Central memory CD8-positive, alpha-beta T cell (primary cell): ENCODE measurements around the gene ABCG1.
A peak's percentile ranks its signal among the peaks of the same experiment; 100 is the strongest.
"Not testable (repeated sequence)": the region's sequence is repeated elsewhere in the genome, so short reads cannot be mapped to it uniquely, and the experiment has no call there.

ENCODE experiments used
- ATAC-seq: fragments of 150-1000 bp; cut with Tn5 transposase; replicated peaks from 2 replicates; pipeline ENCODE4 v1.10.0; 2022; ENCODE audit warnings: mild to moderate bottlenecking, moderate FRiP score, moderate number of reproducible peaks; ENCODE audit not compliant: poor library complexity, severe bottlenecking; ENCODE audit errors: extremely low read depth
- DNase-seq, 2 donors: peaks; one replicate each; pipeline ENCODE4 v3.0.0; 2021; ENCODE audit warnings: low spot score in 2 of 2
- H3K27ac Mint-ChIP-seq: one replicate; pipeline ENCODE4 v1.8.0; 2022; ENCODE audit warnings: low read depth, mild to moderate bottlenecking, moderate library complexity, mixed read lengths
- H3K27me3 Mint-ChIP-seq: one replicate; pipeline ENCODE4 v1.8.0; 2022; ENCODE audit warnings: mixed read lengths
- H3K36me3 Mint-ChIP-seq: one replicate; pipeline ENCODE4 v1.8.0; 2022; ENCODE audit warnings: mild to moderate bottlenecking, moderate library complexity, mixed read lengths; ENCODE audit not compliant: insufficient read depth
- H3K4me1 Mint-ChIP-seq: one replicate; pipeline ENCODE4 v1.8.0; 2022; ENCODE audit warnings: mixed read lengths
- H3K4me3 Mint-ChIP-seq: one replicate; pipeline ENCODE4 v1.8.0; 2022; ENCODE audit warnings: mild to moderate bottlenecking, moderate library complexity, mixed read lengths
- H3K9me3 Mint-ChIP-seq: one replicate; pipeline ENCODE4 v1.8.0; 2022; ENCODE audit warnings: mixed read lengths

The ABCG1 gene

GRCh38 chr21:42218836-42219605, at the start of gene ABCG1:
Gene ABCG1, plus strand, starts transcription at chr21:42219140. Its CDS starts 123 bp downstream, at chr21:42219263.
- H3K4me3 Mint-ChIP-seq = peak within 1 kb of the TSS; percentile 88

DNA sequence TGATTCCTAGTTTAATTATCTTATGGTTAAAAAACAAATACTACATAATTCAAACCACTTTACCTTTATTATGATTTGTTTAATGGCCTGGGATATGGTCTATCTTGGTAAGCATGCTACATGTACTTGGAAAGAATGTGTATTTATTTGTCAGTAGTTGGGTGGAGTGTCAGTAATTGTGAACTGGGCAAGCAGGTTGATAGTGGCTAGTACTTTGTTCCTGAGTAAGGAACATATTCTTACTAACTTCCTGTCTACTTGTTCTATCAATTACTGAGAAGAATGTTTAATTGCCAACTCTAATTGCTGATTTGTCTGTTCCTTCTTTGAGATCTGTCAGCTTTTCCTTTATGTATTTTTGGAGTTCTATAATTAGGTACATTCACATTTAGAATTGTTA, 49.2 kb upstream of the ABCG1 start:
- Mint-ChIP-seq H3K36me3 (no peaks in the 10 kb centered on the region), H3K27me3 (no peaks in the 10 kb centered on the region), H3K27ac (no peak overlapping the region), H3K4me1 (no peaks in the 10 kb centered on the region), H3K4me3 (no peak overlapping the region), H3K9me3 (no peaks in the 10 kb centered on the region)
- ATAC-seq = no peak
- no peak for DNase-seq

More at GRCh38 chr21:42218836-42219605, at the start of gene ABCG1:
- H3K27ac Mint-ChIP-seq = peak within 1 kb of the TSS; percentile 98
- H3K4me1 Mint-ChIP-seq = peaks cover 29% of the 10 kb centered on the region
- ATAC-seq (peak; percentile 13), DNase-seq (peak in 1 of 2 donors; percentile 25)
- no peaks in the 10 kb centered on the region for H3K9me3 Mint-ChIP-seq
- H3K36me3 Mint-ChIP-seq = peaks cover 10% of the 10 kb centered on the region
- H3K27me3 Mint-ChIP-seq = no peaks in the 10 kb centered on the region

GRCh38 chr21:42171091-42172053, 47.6 kb upstream of the ABCG1 start:
- Mint-ChIP-seq H3K4me1 (no peaks in the 10 kb centered on the region), H3K4me3 (no peak overlapping the region), H3K27me3 (no peaks in the 10 kb centered on the region), H3K9me3 (no peaks in the 10 kb centered on the region), H3K27ac (no peak overlapping the region), H3K36me3 (no peaks in the 10 kb centered on the region)
- no peak for DNase-seq
- ATAC-seq = no peak

GRCh38 chr21:42172596-42173483, 46.1 kb upstream of the ABCG1 start:
- Mint-ChIP-seq H3K9me3 (no peaks in the 10 kb centered on the region), H3K4me1 (no peaks in the 10 kb centered on the region), H3K27ac (no peak overlapping the region), H3K4me3 (no peak overlapping the region), H3K36me3 (no peaks in the 10 kb centered on the region), H3K27me3 (no peaks in the 10 kb centered on the region)
- ATAC-seq (no peak), DNase-seq (no peak)

GRCh38 chr21:42174173-42174572, 44.8 kb upstream of the ABCG1 start:
- Mint-ChIP-seq H3K9me3 (no peaks in the 10 kb centered on the region), H3K4me3 (no peak overlapping the region), H3K27ac (no peak overlapping the region), H3K27me3 (no peaks in the 10 kb centered on the region), H3K36me3 (no peaks in the 10 kb centered on the region), H3K4me1 (no peaks in the 10 kb centered on the region)
- DNase-seq (no peak), ATAC-seq (no peak)

GRCh38 chr21:42175110-42175710, 43.7 kb upstream of the ABCG1 start:
- H3K4me1 Mint-ChIP-seq = no peaks in the 10 kb centered on the region
- H3K27me3 Mint-ChIP-seq = no peaks in the 10 kb centered on the region
- H3K9me3 Mint-ChIP-seq = no peaks in the 10 kb centered on the region
- DNase-seq (no peak), ATAC-seq (no peak)
- no peak overlapping the region for H3K4me3 Mint-ChIP-seq
- H3K36me3 Mint-ChIP-seq = no peaks in the 10 kb centered on the region
- H3K27ac Mint-ChIP-seq = no peak overlapping the region

- no peak for ATAC-seq
- H3K4me1 Mint-ChIP-seq = no peaks in the 10 kb centered on the region
Measured at GRCh38 chr21:42176859-42177258, 42.1 kb upstream of the ABCG1 start.

GRCh38 chr21:42179316-42179715, 39.6 kb upstream of the ABCG1 start:
- H3K4me3 Mint-ChIP-seq = no peak overlapping the region
- ATAC-seq = no peak
- H3K9me3 Mint-ChIP-seq = no peaks in the 10 kb centered on the region
- H3K36me3 Mint-ChIP-seq = no peaks in the 10 kb centered on the region
- H3K27ac Mint-ChIP-seq = no peak overlapping the region
- H3K4me1 Mint-ChIP-seq = no peaks in the 10 kb centered on the region
- no peak for DNase-seq
- H3K27me3 Mint-ChIP-seq = no peaks in the 10 kb centered on the region

More at GRCh38 chr21:42176859-42177258, 42.1 kb upstream of the ABCG1 start:
- no peaks in the 10 kb centered on the region for H3K9me3 Mint-ChIP-seq
- no peaks in the 10 kb centered on the region for H3K27me3 Mint-ChIP-seq
- no peaks in the 10 kb centered on the region for H3K36me3 Mint-ChIP-seq
- H3K4me3 Mint-ChIP-seq = no peak overlapping the region
- DNase-seq = no peak
- no peak overlapping the region for H3K27ac Mint-ChIP-seq

DNA sequence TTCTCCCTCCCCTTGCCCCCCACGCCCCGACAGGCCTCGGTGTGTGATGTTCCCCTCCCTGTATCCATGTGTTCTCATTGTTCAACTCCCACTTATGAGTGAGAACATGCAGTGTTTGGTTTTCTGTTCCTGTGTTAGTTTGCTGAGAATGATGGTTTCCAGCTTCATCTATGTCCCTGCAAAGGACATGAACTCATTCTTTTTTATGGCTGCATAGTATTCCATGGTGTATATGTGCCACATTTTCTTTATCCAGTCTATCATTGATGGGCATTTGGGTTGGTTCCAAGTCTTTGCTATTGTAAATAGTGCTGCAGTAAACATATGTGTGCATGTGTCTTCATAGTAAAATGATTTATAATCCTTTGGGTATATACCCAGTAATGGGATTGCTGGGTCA, 38.9 kb upstream of the ABCG1 start:
- not testable (repeated sequence) for ATAC-seq, H3K4me3 Mint-ChIP-seq, H3K27ac Mint-ChIP-seq, H3K27me3 Mint-ChIP-seq, H3K9me3 Mint-ChIP-seq, H3K36me3 Mint-ChIP-seq, H3K4me1 Mint-ChIP-seq, DNase-seq

DNA sequence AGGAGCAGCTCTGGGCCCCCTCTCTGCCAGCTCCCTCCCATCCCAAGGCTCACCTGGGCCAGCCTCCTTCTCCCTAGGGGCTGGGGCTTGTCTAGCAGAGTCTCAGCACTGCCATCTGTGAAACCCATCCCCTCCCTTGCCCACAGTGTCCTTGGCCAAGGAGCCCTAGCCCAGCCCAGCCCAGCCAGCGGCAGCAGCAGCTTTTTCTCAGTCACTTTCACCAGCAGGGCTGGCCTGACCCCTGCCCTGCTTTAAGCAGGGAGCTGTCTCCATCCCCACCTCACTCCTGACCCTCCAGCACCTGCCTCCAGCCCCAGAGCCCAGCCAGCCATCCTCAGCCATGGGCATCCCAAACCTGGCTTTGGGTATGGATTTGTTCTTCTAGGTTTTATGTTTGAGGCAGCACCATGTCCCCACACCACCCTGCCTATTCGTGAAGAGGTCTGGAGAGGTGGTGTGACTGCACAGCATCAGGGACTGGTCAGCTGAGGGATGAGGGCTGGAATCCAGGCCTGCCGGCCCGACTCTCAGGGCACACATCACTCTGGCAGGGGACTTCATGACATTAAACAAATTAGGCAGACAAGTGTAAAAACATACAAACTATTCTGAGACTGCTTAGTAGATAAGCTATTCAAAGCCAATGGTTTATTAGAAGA, 36.1 kb upstream of the ABCG1 start:
- no peak for ATAC-seq
- Mint-ChIP-seq H3K4me1 (peaks cover 22% of the 10 kb centered on the region), H3K4me3 (no peak overlapping the region), H3K27ac (no peak overlapping the region), H3K36me3 (peaks cover 4% of the 10 kb centered on the region), H3K27me3 (no peaks in the 10 kb centered on the region), H3K9me3 (no peaks in the 10 kb centered on the region)
- DNase-seq = no peak

DNA sequence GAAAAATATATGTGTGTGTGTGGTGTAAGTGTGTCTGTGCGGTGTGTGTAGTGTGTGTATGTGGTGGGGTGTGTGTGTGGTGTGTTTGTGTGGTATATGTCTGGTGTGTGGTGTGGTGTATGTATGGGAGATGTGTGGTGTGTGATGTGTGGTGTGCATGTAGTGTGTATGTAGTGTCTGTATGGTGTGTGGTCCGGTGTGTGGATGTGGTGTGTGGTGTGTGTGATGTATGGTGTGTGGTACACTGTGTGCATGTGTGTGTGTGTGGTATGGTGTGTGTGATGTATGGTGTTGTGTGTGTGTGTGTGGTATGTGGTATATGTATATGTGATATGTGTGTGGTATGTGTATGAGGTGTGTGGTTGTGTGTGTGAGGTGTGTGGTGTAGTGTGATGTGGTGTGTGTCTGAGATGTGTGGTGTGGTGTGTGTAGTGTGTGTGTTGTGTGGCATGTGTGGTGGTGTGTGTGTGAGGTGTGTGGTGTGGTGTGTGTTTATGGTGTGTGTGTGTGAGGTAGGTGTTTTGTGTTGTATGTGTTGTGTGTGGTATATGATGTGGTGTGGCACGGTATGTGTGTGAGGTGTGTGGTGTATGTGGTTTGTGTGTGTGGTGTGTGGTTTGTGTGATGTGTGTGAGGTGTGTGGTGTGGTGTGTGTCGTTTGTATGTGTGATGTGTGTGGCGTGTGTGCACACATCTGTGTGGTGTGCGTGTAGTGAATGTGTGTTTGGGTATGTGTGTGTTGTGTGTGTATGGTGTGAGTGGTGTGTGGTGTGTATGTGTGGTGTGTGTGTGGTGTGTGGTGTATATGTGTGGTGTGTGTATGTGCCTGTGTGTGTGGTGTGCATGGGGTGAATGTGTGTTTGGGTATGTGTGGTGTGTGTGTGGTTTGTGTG, 35.3 kb upstream of the ABCG1 start:
- H3K27ac Mint-ChIP-seq = no peak overlapping the region
- H3K27me3 Mint-ChIP-seq = no peaks in the 10 kb centered on the region
- peaks cover 6% of the 10 kb centered on the region for H3K36me3 Mint-ChIP-seq
- DNase-seq = no peak
- H3K9me3 Mint-ChIP-seq = no peaks in the 10 kb centered on the region
- no peak overlapping the region for H3K4me3 Mint-ChIP-seq
- no peak for ATAC-seq
- H3K4me1 Mint-ChIP-seq = peaks cover 30% of the 10 kb centered on the region
